GM21723 (cell line): ENCODE data around the gene PTPRM.

ENCODE experiments used
- ATAC-seq: cut with Tn5 transposase; IDR thresholded peaks from one replicate; pipeline ENCODE4 v1.9.1; 2021; ENCODE audit warnings: mild to moderate bottlenecking, moderate library complexity; ENCODE audit not compliant: unreplicated experiment

Gene PTPRM

GRCh38 chr18:8401606-8402005 is 834.5 kb downstream of the PTPRM start:
- no peak for ATAC-seq

- no peak for ATAC-seq
Measured at GRCh38 chr18:8402237-8402636, 835.1 kb downstream of the PTPRM start.

GRCh38 chr18:8403713-8404112 is 836.6 kb downstream of the PTPRM start:
- ATAC-seq: no peak

GRCh38 chr18:8406186-8406867 is 839.2 kb downstream of the PTPRM start:
- no peak for ATAC-seq

GRCh38 chr18:8406868-8407250 is 839.7 kb downstream of the PTPRM start:
- no peak for ATAC-seq

- no peak for ATAC-seq
Measured at GRCh38 chr18:8409151-8409550, 842.0 kb downstream of the PTPRM start.

- no peak for ATAC-seq
Measured at GRCh38 chr18:8411492-8411891, 844.4 kb downstream of the PTPRM start.

GRCh38 chr18:8412117-8412516 is 845.0 kb downstream of the PTPRM start:
- ATAC-seq: no peak

- ATAC-seq: no peak
Measured at GRCh38 chr18:8413189-8413588, 846.1 kb downstream of the PTPRM start.

GRCh38 chr18:8413751-8414150 is 846.6 kb downstream of the PTPRM start:
- ATAC-seq: no peak

- no peak for ATAC-seq
Measured at GRCh38 chr18:8416212-8417019, 849.3 kb downstream of the PTPRM start.

GRCh38 chr18:8422391-8422790 is 855.3 kb downstream of the PTPRM start:
- no peak for ATAC-seq

- ATAC-seq: no peak
Measured at GRCh38 chr18:8423051-8423557, 856.0 kb downstream of the PTPRM start.

GRCh38 chr18:8424481-8424880 is 857.4 kb downstream of the PTPRM start:
- no peak for ATAC-seq

GRCh38 chr18:8424917-8425725 is 858.0 kb downstream of the PTPRM start:
- ATAC-seq: no peak

GRCh38 chr18:8426401-8426800 is 859.3 kb downstream of the PTPRM start:
- ATAC-seq: no peak

- no peak for ATAC-seq
Measured at GRCh38 chr18:8427339-8427738, 860.2 kb downstream of the PTPRM start.

GRCh38 chr18:8428951-8429350 is 861.8 kb downstream of the PTPRM start:
- ATAC-seq: no peak

- ATAC-seq: no peak
Measured at GRCh38 chr18:8431036-8431435, 863.9 kb downstream of the PTPRM start.

- ATAC-seq: no peak
Measured at GRCh38 chr18:8433323-8433722, 866.2 kb downstream of the PTPRM start.

GRCh38 chr18:8433771-8434170 is 866.7 kb downstream of the PTPRM start:
- ATAC-seq: no peak
